ENCODE data around the gene MAML3.

The MAML3 gene

GRCh38 chr4:140038031-140038533, 115.9 kb downstream of the MAML3 start:
- no peak for DNase-seq

- no peak for DNase-seq
Observed at GRCh38 chr4:140037353-140038030, 116.5 kb downstream of the MAML3 start.

GRCh38 chr4:140031706-140032105, 122.3 kb downstream of the MAML3 start:
- DNase-seq = no peak

GRCh38 chr4:140031061-140031460, 122.9 kb downstream of the MAML3 start:
- no peak for DNase-seq

GRCh38 chr4:140028676-140029517, 125.1 kb downstream of the MAML3 start:
- DNase-seq = no peak

- DNase-seq = no peak
Observed at GRCh38 chr4:140028101-140028500, 125.9 kb downstream of the MAML3 start.

GRCh38 chr4:140027101-140027500, 126.9 kb downstream of the MAML3 start:
- DNase-seq = no peak

- DNase-seq = no peak
Observed at GRCh38 chr4:140025470-140025869, 128.5 kb downstream of the MAML3 start.

GRCh38 chr4:140020457-140021361, 133.3 kb downstream of the MAML3 start:
- DNase-seq = no peak

GRCh38 chr4:140019619-140020347, 134.2 kb downstream of the MAML3 start:
- no peak for DNase-seq

GRCh38 chr4:140018931-140019618, 134.9 kb downstream of the MAML3 start:
- DNase-seq = no peak

- DNase-seq = no peak
Observed at GRCh38 chr4:140014284-140014683, 139.7 kb downstream of the MAML3 start.

GRCh38 chr4:140012688-140013486, 141.1 kb downstream of the MAML3 start:
- DNase-seq = no peak

GRCh38 chr4:140005699-140006098, 148.3 kb downstream of the MAML3 start:
- DNase-seq = no peak

- no peak for DNase-seq
Observed at GRCh38 chr4:140004922-140005627, 148.9 kb downstream of the MAML3 start.

- DNase-seq = no peak
Observed at GRCh38 chr4:140004549-140004895, 149.5 kb downstream of the MAML3 start.

GRCh38 chr4:140003876-140004548, 150.0 kb downstream of the MAML3 start:
- no peak for DNase-seq

- no peak for DNase-seq
Observed at GRCh38 chr4:140000232-140000631, 153.8 kb downstream of the MAML3 start.
